ENCODE data around the gene CCDC30. TPM values are rescaled to one million over a fixed set of nuclear protein-coding genes. Genes with fewer than 3 reads are reported as not detected.

The CCDC30 gene
- total and polyA plus RNA-seq, 9 of the 15 experiments (the other 6 are each of a cell fraction or from before 2014, with no cell fraction given): 0.05 to 0.91 (median 0.24) TPM

- Histone ChIP-seq H3K79me2 (ENCODE audit: control insufficient read depth, insufficient read depth, low read length) (no peaks in the 10 kb centered on the region), H2AFZ (ENCODE audit: low read depth, low read length) (no peak overlapping the region), H3K9me3 (replicated peaks; ENCODE audit: control insufficient read depth, insufficient read depth, low read depth, low read length) (no peaks in the 10 kb centered on the region), H3K4me1 (replicated peaks in 1 of 2; ENCODE audit: control insufficient read depth in 2 of 2, insufficient read depth in 2 of 2, low read length in 2 of 2) (no peaks in the 10 kb centered on the region), H3K9ac (ENCODE audit: insufficient read depth in 1 of 2, low read depth in 2 of 2, low read length in 2 of 2) (no peak overlapping the region), H3K9me1 (ENCODE audit: control insufficient read depth, insufficient read depth, low read length) (no peaks in the 10 kb centered on the region), H3K36me3 (ENCODE audit: control insufficient read depth, insufficient read depth, low read length) (no peaks in the 10 kb centered on the region), H3K4me3 (no peak overlapping the region), H4K20me1 (replicated peaks; ENCODE audit: control insufficient read depth, insufficient read depth, low read length) (no peaks in the 10 kb centered on the region), H3K27ac (ENCODE audit: extremely low read depth, low read depth, low read length) (no peak overlapping the region), H3K27me3 (ENCODE audit: control insufficient read depth in 2 of 2, insufficient read depth in 2 of 2, low read length in 2 of 2) (peaks cover 30 to 38% of the 10 kb centered on the region in 2 experiments), H3K4me2 (ENCODE audit: insufficient read depth, low read length) (no peak overlapping the region)
- no TSS peak for BruUV-seq (replicated peaks)
- no peak for ATAC-seq
- in situ Hi-C loops (cut with MboI): no loop called here
- CTCF ChIA-PET (ENCODE audit: low intra/inter-chr PET ratio): no interaction called here
- no peak for DNase-seq (ENCODE audit: extremely low read depth in 1 of 4, low spot score in 3 of 4)
- FAIRE-seq: no peak
- WGBS (ENCODE audit: insufficient coverage, low coverage, missing lambda C conversion rate): 0% methylated on average over 2 of the region's 2 CpGs
- intact Hi-C loops (cut with micrococcal nuclease): no loop called here
- POLR2A ChIA-PET: interaction anchor here (0.6 kb wide), 1 partner anchor 9 kb away, joined by 3 read pairs; no protein-coding TSS in a partner anchor
- TF ChIP-seq NR2C1 (IDR thresholded peaks at IDR 0.05) (peak; percentile 65), NR2C1 (tag; IDR thresholded peaks at IDR 0.05) (peak; percentile 64), HES1 (IDR thresholded peaks at IDR 0.05; ENCODE audit: low read depth) (no peak), GATAD2B (IDR thresholded peaks at IDR 0.05; ENCODE audit: borderline replicate concordance) (no peak), NR2C2 (CRISPR knock-in tag; IDR thresholded peaks at IDR 0.05) (no peak), NR2C2 (tag; IDR thresholded peaks at IDR 0.05) (peak; percentile 60; the same call in 1 of the 2 replicates), E4F1 (CRISPR knock-in tag; IDR thresholded peaks at IDR 0.05; ENCODE audit: borderline replicate concordance) (no peak), ZNF639 (CRISPR knock-in tag; conservative IDR thresholded peaks at IDR 0.05 in 1 of 2, IDR thresholded peaks at IDR 0.05 in 1 of 2) (no peak), DNMT1 (IDR thresholded peaks at IDR 0.05) (no peak), CHD1 (IDR thresholded peaks at IDR 0.05; ENCODE audit: low read length) (no peak), POLR3A (IDR thresholded peaks at IDR 0.05; ENCODE audit: borderline replicate concordance, extremely low read depth, insufficient read depth, insufficient read length) (no peak)
- TF ChIP-seq, protein P1, sequence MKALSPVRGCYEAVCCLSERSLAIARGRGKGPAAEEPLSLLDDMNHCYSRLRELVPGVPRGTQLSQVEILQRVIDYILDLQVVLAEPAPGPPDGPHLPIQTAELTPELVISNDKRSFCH (CRISPR knock-in tag; IDR thresholded peaks at IDR 0.05): no peak
- TF ChIP-seq, protein P1 (tag; IDR thresholded peaks at IDR 0.05): no peak
- TF ChIP-seq, protein P2, sequence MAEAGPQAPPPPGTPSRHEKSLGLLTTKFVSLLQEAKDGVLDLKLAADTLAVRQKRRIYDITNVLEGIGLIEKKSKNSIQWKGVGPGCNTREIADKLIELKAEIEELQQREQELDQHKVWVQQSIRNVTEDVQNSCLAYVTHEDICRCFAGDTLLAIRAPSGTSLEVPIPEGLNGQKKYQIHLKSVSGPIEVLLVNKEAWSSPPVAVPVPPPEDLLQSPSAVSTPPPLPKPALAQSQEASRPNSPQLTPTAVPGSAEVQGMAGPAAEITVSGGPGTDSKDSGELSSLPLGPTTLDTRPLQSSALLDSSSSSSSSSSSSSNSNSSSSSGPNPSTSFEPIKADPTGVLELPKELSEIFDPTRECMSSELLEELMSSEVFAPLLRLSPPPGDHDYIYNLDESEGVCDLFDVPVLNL (CRISPR knock-in tag; IDR thresholded peaks at IDR 0.05; ENCODE audit: low read depth): no peak
Measured at GRCh38 chr1:42442662-42443061, 20.4 kb upstream of the CCDC30 start.
